Epithelial cell of esophagus (primary cell): ENCODE data around the gene RAPGEF3.

Source experiments
- DNase-seq: peaks from one replicate; pipeline ENCODE4 v3.0.0; 2010; ENCODE audit warnings: low read depth
- H3K4me3 ChIP-seq: 2 replicates; pipeline ENCODE4 v1.5.1; 2011; ENCODE audit warnings: mild to moderate bottlenecking, low read length, control low read depth
- CTCF ChIP-seq: IDR thresholded peaks from 2 replicates; pipeline ENCODE4 v1.5.1; 2011; ENCODE audit warnings: low read depth, mild to moderate bottlenecking, low read length, control low read depth, inconsistent platforms; ENCODE audit not compliant: insufficient read depth; ENCODE audit errors: missing control alignments

Gene RAPGEF3

GRCh38 chr12:47709237-47709636 is 49.4 kb downstream of the RAPGEF3 start:
- no peak for DNase-seq
- no peak for TF ChIP-seq CTCF
- no peak overlapping the region for H3K4me3 ChIP-seq

GRCh38 chr12:47707905-47708543 is 50.7 kb downstream of the RAPGEF3 start:
- TF ChIP-seq CTCF: no peak
- no peak for DNase-seq
- no peak overlapping the region for H3K4me3 ChIP-seq

GRCh38 chr12:47707355-47707754 is 51.3 kb downstream of the RAPGEF3 start:
- no peak for TF ChIP-seq CTCF
- H3K4me3 ChIP-seq: no peak overlapping the region
- DNase-seq: no peak

GRCh38 chr12:47705566-47706425 is 52.9 kb downstream of the RAPGEF3 start, which contains the start of gene RPAP3:
Gene RPAP3 (minus strand): TSS chr12:47706030. CDS start chr12:47702840, 3,190 bp downstream.
- H3K4me3 ChIP-seq: peak within 1 kb of the TSS; percentile 58
- peak; percentile 97 for DNase-seq
- peak; percentile 60 for TF ChIP-seq CTCF

GRCh38 chr12:47705229-47705565 is 53.5 kb downstream of the RAPGEF3 start:
- DNase-seq: no peak
- no peak for TF ChIP-seq CTCF
- peak overlapping the region; percentile 58 for H3K4me3 ChIP-seq

GRCh38 chr12:47704719-47705118 is 54.0 kb downstream of the RAPGEF3 start:
- peak overlapping the region; percentile 58 for H3K4me3 ChIP-seq
- DNase-seq: no peak

More at GRCh38 chr12:47704719-47705118, 54.0 kb downstream of the RAPGEF3 start:
- TF ChIP-seq CTCF: no peak
